ENCODE results near the gene WDR45.

WDR45 gene

GRCh38 chrX:49075347-49075746, 4.3 kb downstream of the WDR45 start:
- H3K4ac ChIP-seq (ENCODE audit: low read depth, low read length): no peak overlapping the region
- no peaks in the 10 kb centered on the region for H3K36me3 ChIP-seq (ENCODE audit: control insufficient read depth, insufficient read depth, low read length)
- WGBS (ENCODE audit: extremely low coverage, insufficient coverage, low lambda C conversion rate): no CpG with 5 or more reads among the region's 13 CpGs
- no peak overlapping the region for H3K27ac ChIP-seq (ENCODE audit: low read depth, low read length)
- no peak overlapping the region for H4K8ac ChIP-seq (ENCODE audit: low read depth, low read length)
- no peak overlapping the region for H2AK5ac ChIP-seq (ENCODE audit: low read length)
- H3K79me2 ChIP-seq (ENCODE audit: control insufficient read depth, insufficient read depth, low read length): no peaks in the 10 kb centered on the region
- peak; percentile 25 for DNase-seq
- no peak overlapping the region for H2BK5ac ChIP-seq (ENCODE audit: low read length)
- no peaks in the 10 kb centered on the region for H3K79me1 ChIP-seq (ENCODE audit: low read length)
- no peak overlapping the region for H2BK120ac ChIP-seq (ENCODE audit: low read depth, low read length)
- H3K4me3 ChIP-seq (ENCODE audit: low read length): no peak overlapping the region
- H3K56ac ChIP-seq (ENCODE audit: low read length): no peak overlapping the region
- no peak overlapping the region for H3K9ac ChIP-seq (ENCODE audit: low read length)
- no peak overlapping the region for H4K5ac ChIP-seq (ENCODE audit: low read length)
- H3K4me2 ChIP-seq (ENCODE audit: low read length): no peak overlapping the region
- H3K4me1 ChIP-seq (ENCODE audit: control insufficient read depth, low read depth, low read length): no peaks in the 10 kb centered on the region
- no peak overlapping the region for H3K23ac ChIP-seq (ENCODE audit: low read length)
- H2BK15ac ChIP-seq (replicated peaks; ENCODE audit: low read depth): no peak overlapping the region
- H3K27me3 ChIP-seq (ENCODE audit: insufficient read depth, low read length, poor library complexity): no peaks in the 10 kb centered on the region
- H3K18ac ChIP-seq (ENCODE audit: low read length): no peak overlapping the region

GRCh38 chrX:49073601-49074575, 5.8 kb downstream of the WDR45 start, which contains the start of gene PRAF2:
TSS of gene PRAF2 (minus strand) at chrX:49074002. CDS start at chrX:49073987, 15 bp downstream.
- Histone ChIP-seq H2BK120ac (ENCODE audit: low read depth, low read length) (no peak within 1 kb of the TSS), H4K8ac (ENCODE audit: low read depth, low read length) (no peak within 1 kb of the TSS), H3K79me2 (ENCODE audit: control insufficient read depth, insufficient read depth, low read length) (no peaks in the 10 kb centered on the region), H2BK5ac (ENCODE audit: low read length) (no peak within 1 kb of the TSS), H3K27ac (ENCODE audit: low read depth, low read length) (no peak within 1 kb of the TSS), H3K23ac (ENCODE audit: low read length) (no peak within 1 kb of the TSS), H3K18ac (ENCODE audit: low read length) (peak within 1 kb of the TSS; percentile 69), H2AK5ac (ENCODE audit: low read length) (no peak within 1 kb of the TSS), H3K79me1 (ENCODE audit: low read length) (no peaks in the 10 kb centered on the region), H4K5ac (ENCODE audit: low read length) (no peak within 1 kb of the TSS), H3K4ac (ENCODE audit: low read depth, low read length) (no peak within 1 kb of the TSS), H3K27me3 (ENCODE audit: insufficient read depth, low read length, poor library complexity) (no peaks in the 10 kb centered on the region), H3K9ac (ENCODE audit: low read length) (peak within 1 kb of the TSS; percentile 75), H2BK15ac (replicated peaks; ENCODE audit: low read depth) (no peak within 1 kb of the TSS), H3K4me3 (ENCODE audit: low read length) (peak within 1 kb of the TSS; percentile 47), H3K36me3 (ENCODE audit: control insufficient read depth, insufficient read depth, low read length) (no peaks in the 10 kb centered on the region), H3K4me1 (ENCODE audit: control insufficient read depth, low read depth, low read length) (no peaks in the 10 kb centered on the region), H3K56ac (ENCODE audit: low read length) (peak within 1 kb of the TSS; percentile 83), H3K4me2 (ENCODE audit: low read length) (peak within 1 kb of the TSS; percentile 35)
- peak; percentile 95 for DNase-seq
- no CpG with 5 or more reads among the region's 61 CpGs for WGBS (ENCODE audit: extremely low coverage, insufficient coverage, low lambda C conversion rate)

GRCh38 chrX:49072712-49073095, 7.0 kb downstream of the WDR45 start:
- Histone ChIP-seq H4K5ac (ENCODE audit: low read length) (no peak overlapping the region), H3K4ac (ENCODE audit: low read depth, low read length) (no peak overlapping the region), H3K18ac (ENCODE audit: low read length) (no peak overlapping the region), H3K4me2 (ENCODE audit: low read length) (peak overlapping the region; percentile 18), H3K36me3 (ENCODE audit: control insufficient read depth, insufficient read depth, low read length) (no peaks in the 10 kb centered on the region), H3K27me3 (ENCODE audit: insufficient read depth, low read length, poor library complexity) (no peaks in the 10 kb centered on the region), H4K8ac (ENCODE audit: low read depth, low read length) (no peak overlapping the region), H3K56ac (ENCODE audit: low read length) (peak overlapping the region; percentile 7), H2BK5ac (ENCODE audit: low read length) (no peak overlapping the region), H3K27ac (ENCODE audit: low read depth, low read length) (no peak overlapping the region), H3K4me3 (ENCODE audit: low read length) (no peak overlapping the region), H3K79me1 (ENCODE audit: low read length) (no peaks in the 10 kb centered on the region), H3K79me2 (ENCODE audit: control insufficient read depth, insufficient read depth, low read length) (no peaks in the 10 kb centered on the region), H3K9ac (ENCODE audit: low read length) (no peak overlapping the region), H2BK15ac (replicated peaks; ENCODE audit: low read depth) (no peak overlapping the region), H3K4me1 (ENCODE audit: control insufficient read depth, low read depth, low read length) (no peaks in the 10 kb centered on the region), H2BK120ac (ENCODE audit: low read depth, low read length) (no peak overlapping the region), H2AK5ac (ENCODE audit: low read length) (no peak overlapping the region), H3K23ac (ENCODE audit: low read length) (no peak overlapping the region)
- no peak for DNase-seq
- no CpG with 5 or more reads among the region's 10 CpGs for WGBS (ENCODE audit: extremely low coverage, insufficient coverage, low lambda C conversion rate)

GRCh38 chrX:49071877-49072711, 7.6 kb downstream of the WDR45 start:
- H3K79me2 ChIP-seq (ENCODE audit: control insufficient read depth, insufficient read depth, low read length): no peaks in the 10 kb centered on the region
- no peak overlapping the region for H3K4me3 ChIP-seq (ENCODE audit: low read length)
- no peak overlapping the region for H3K4ac ChIP-seq (ENCODE audit: low read depth, low read length)
- no peaks in the 10 kb centered on the region for H3K79me1 ChIP-seq (ENCODE audit: low read length)
- no CpG with 5 or more reads among the region's 63 CpGs for WGBS (ENCODE audit: extremely low coverage, insufficient coverage, low lambda C conversion rate)
- DNase-seq: peak; percentile 48
- no peak overlapping the region for H2BK120ac ChIP-seq (ENCODE audit: low read depth, low read length)
- no peaks in the 10 kb centered on the region for H3K27me3 ChIP-seq (ENCODE audit: insufficient read depth, low read length, poor library complexity)
- no peak overlapping the region for H2BK15ac ChIP-seq (replicated peaks; ENCODE audit: low read depth)
- H3K27ac ChIP-seq (ENCODE audit: low read depth, low read length): no peak overlapping the region
- no peaks in the 10 kb centered on the region for H3K36me3 ChIP-seq (ENCODE audit: control insufficient read depth, insufficient read depth, low read length)
- no peak overlapping the region for H4K8ac ChIP-seq (ENCODE audit: low read depth, low read length)
- H4K5ac ChIP-seq (ENCODE audit: low read length): no peak overlapping the region
- no peak overlapping the region for H2AK5ac ChIP-seq (ENCODE audit: low read length)
- no peak overlapping the region for H3K4me2 ChIP-seq (ENCODE audit: low read length)
- no peak overlapping the region for H2BK5ac ChIP-seq (ENCODE audit: low read length)
- no peak overlapping the region for H3K18ac ChIP-seq (ENCODE audit: low read length)
- peak overlapping the region; percentile 25 for H3K56ac ChIP-seq (ENCODE audit: low read length)
- no peak overlapping the region for H3K23ac ChIP-seq (ENCODE audit: low read length)
- no peaks in the 10 kb centered on the region for H3K4me1 ChIP-seq (ENCODE audit: control insufficient read depth, low read depth, low read length)
- H3K9ac ChIP-seq (ENCODE audit: low read length): no peak overlapping the region

GRCh38 chrX:49070988-49071387, 8.7 kb downstream of the WDR45 start:
- Histone ChIP-seq H2BK120ac (ENCODE audit: low read depth, low read length) (no peak overlapping the region), H3K9ac (ENCODE audit: low read length) (no peak overlapping the region), H3K79me2 (ENCODE audit: control insufficient read depth, insufficient read depth, low read length) (no peaks in the 10 kb centered on the region), H3K18ac (ENCODE audit: low read length) (no peak overlapping the region), H2AK5ac (ENCODE audit: low read length) (no peak overlapping the region), H3K27me3 (ENCODE audit: insufficient read depth, low read length, poor library complexity) (no peaks in the 10 kb centered on the region), H3K79me1 (ENCODE audit: low read length) (no peaks in the 10 kb centered on the region), H3K27ac (ENCODE audit: low read depth, low read length) (no peak overlapping the region), H3K56ac (ENCODE audit: low read length) (no peak overlapping the region), H3K23ac (ENCODE audit: low read length) (no peak overlapping the region), H3K4ac (ENCODE audit: low read depth, low read length) (no peak overlapping the region), H4K5ac (ENCODE audit: low read length) (no peak overlapping the region), H2BK15ac (replicated peaks; ENCODE audit: low read depth) (no peak overlapping the region), H4K8ac (ENCODE audit: low read depth, low read length) (no peak overlapping the region), H2BK5ac (ENCODE audit: low read length) (no peak overlapping the region), H3K4me2 (ENCODE audit: low read length) (no peak overlapping the region), H3K4me3 (ENCODE audit: low read length) (no peak overlapping the region), H3K36me3 (ENCODE audit: control insufficient read depth, insufficient read depth, low read length) (no peaks in the 10 kb centered on the region), H3K4me1 (ENCODE audit: control insufficient read depth, low read depth, low read length) (no peaks in the 10 kb centered on the region)
- no CpG with 5 or more reads among the region's 4 CpGs for WGBS (ENCODE audit: extremely low coverage, insufficient coverage, low lambda C conversion rate)
- no peak for DNase-seq

All from mesendoderm (in vitro differentiated cells).